WTC11 (cell line): ENCODE measurements around the gene IAH1. TPM values are rescaled to one million over a fixed set of nuclear protein-coding genes. Genes with fewer than 3 reads are reported as not detected.
A peak's percentile ranks its signal among the peaks of the same experiment; 100 is the strongest.

ENCODE experiments used
- ATAC-seq: fragments of 200-7000 bp; cut with Tn5 transposase; 2 replicates; pipeline ENCODE4 v1.10.0; 2021; ENCODE audit warnings: mild to moderate bottlenecking, moderate library complexity
- CTCF ChIA-PET: fragments of 300-600 bp; sonication (Branson Sonifier 250); formaldehyde crosslinking; loops from one replicate; lab custom pipeline; 2021; ENCODE audit warnings: antibody characterized with exemption; lab: Charles Lee
- POLR2A ChIA-PET: fragments of 350-600 bp; sonication (Branson Sonifier 250); formaldehyde crosslinking; loops from one replicate; lab custom pipeline; 2021; ENCODE audit warnings: antibody characterized with exemption; lab: Charles Lee
- DNase-seq: peaks from one replicate; pipeline ENCODE4 v3.0.0; 2021; ENCODE audit warnings: low spot score
- H3K27ac Mint-ChIP-seq: 2 replicates; pipeline ENCODE4 v1.8.0; 2021; ENCODE audit warnings: mixed read lengths
- H3K27me3 Mint-ChIP-seq: 2 replicates; pipeline ENCODE4 v1.8.0; 2021; ENCODE audit warnings: low read depth, mild to moderate bottlenecking, moderate library complexity, mixed read lengths
- H3K36me3 Mint-ChIP-seq: 2 replicates; pipeline ENCODE4 v1.8.0; 2021; ENCODE audit warnings: mixed read lengths
- H3K4me1 Mint-ChIP-seq: 2 replicates; pipeline ENCODE4 v1.8.0; 2022; ENCODE audit warnings: mixed read lengths
- H3K4me3 Mint-ChIP-seq: 2 replicates; pipeline ENCODE4 v1.8.0; 2021; ENCODE audit warnings: mild to moderate bottlenecking, moderate library complexity, mixed read lengths
- H3K9me3 Mint-ChIP-seq: 2 replicates; pipeline ENCODE4 v1.8.0; 2021; ENCODE audit warnings: mixed read lengths
- AR ChIP-seq: fragments of 250-450 bp; sonication (Bioruptor Pico); IDR thresholded peaks from 2 replicates; pipeline ENCODE4 v1.9.0; 2021; ENCODE audit warnings: mild to moderate bottlenecking
- ARID4B ChIP-seq: sonication (generic); formaldehyde crosslinking; IDR thresholded peaks from 2 replicates; pipeline ENCODE4 v1.8.0; 2023; ENCODE audit warnings: missing genetic modification reagents, mild to moderate bottlenecking, borderline replicate concordance
- ATF1 ChIP-seq: sonication (generic); formaldehyde crosslinking; IDR thresholded peaks from 2 replicates; pipeline ENCODE4 v1.8.1; 2023; ENCODE audit warnings: mild to moderate bottlenecking, moderate library complexity, missing genetic modification reagents
- ATF3 ChIP-seq: sonication (generic); formaldehyde crosslinking; conservative IDR thresholded peaks from 2 replicates; pipeline ENCODE4 v1.8.1; 2022; ENCODE audit warnings: mild to moderate bottlenecking, missing genetic modification reagents
- ERG ChIP-seq: fragments of 250-450 bp; sonication (Bioruptor Pico); IDR thresholded peaks from 2 replicates; pipeline ENCODE4 v1.8.0; 2021; ENCODE audit warnings: mild to moderate bottlenecking
- GTF2I ChIP-seq: fragments of 250-450 bp; sonication (Bioruptor Pico); conservative IDR thresholded peaks from 2 replicates; pipeline ENCODE4 v1.4.0; 2021; ENCODE audit warnings: mild to moderate bottlenecking
- HMGA2 ChIP-seq: fragments of 250-450 bp; sonication (Bioruptor Pico); IDR thresholded peaks from 2 replicates; pipeline ENCODE4 v1.4.0; 2021; ENCODE audit warnings: mild to moderate bottlenecking, moderate library complexity
- IRF1 ChIP-seq: sonication (generic); formaldehyde crosslinking; IDR thresholded peaks from 2 replicates; pipeline ENCODE4 v1.8.0; 2023; ENCODE audit warnings: missing genetic modification reagents
- IRF2 ChIP-seq: sonication (generic); formaldehyde crosslinking; IDR thresholded peaks from 2 replicates; pipeline ENCODE4 v1.8.0; 2022; ENCODE audit warnings: low read depth, missing genetic modification reagents, borderline replicate concordance
- MAX ChIP-seq: sonication (generic); formaldehyde crosslinking; IDR thresholded peaks from 2 replicates; pipeline ENCODE4 v1.8.0; 2022; ENCODE audit warnings: mild to moderate bottlenecking, missing genetic modification reagents
- MLX ChIP-seq: sonication (generic); formaldehyde crosslinking; IDR thresholded peaks from 2 replicates; pipeline ENCODE4 v1.8.1; 2023; ENCODE audit warnings: mild to moderate bottlenecking, missing genetic modification reagents, moderate library complexity
- NR1H2 ChIP-seq: sonication (generic); formaldehyde crosslinking; IDR thresholded peaks from 2 replicates; pipeline ENCODE4 v1.9.0; 2021; ENCODE audit warnings: mild to moderate bottlenecking, moderate library complexity, missing genetic modification reagents
- RELA ChIP-seq: sonication (generic); formaldehyde crosslinking; IDR thresholded peaks from 2 replicates; pipeline ENCODE4 v1.8.1; 2022; ENCODE audit warnings: missing genetic modification reagents, mild to moderate bottlenecking, borderline replicate concordance
- TCF7 ChIP-seq: sonication (generic); formaldehyde crosslinking; IDR thresholded peaks from 2 replicates; pipeline ENCODE4 v1.8.0; 2022; ENCODE audit warnings: mild to moderate bottlenecking, low read depth, missing genetic modification reagents, moderate library complexity
- TEAD1 ChIP-seq: sonication (generic); formaldehyde crosslinking; IDR thresholded peaks from 2 replicates; pipeline ENCODE4 v1.8.0; 2022; ENCODE audit warnings: mild to moderate bottlenecking, missing genetic modification reagents
- TP53 ChIP-seq: sonication (generic); formaldehyde crosslinking; IDR thresholded peaks from 2 replicates; pipeline ENCODE4 v1.8.1; 2023; ENCODE audit warnings: mild to moderate bottlenecking, missing genetic modification reagents
- ZNF138 ChIP-seq: sonication (generic); formaldehyde crosslinking; conservative IDR thresholded peaks from 2 replicates; pipeline ENCODE4 v1.8.1; 2022; ENCODE audit warnings: mild to moderate bottlenecking, moderate library complexity, missing genetic modification reagents
- ZNF232 ChIP-seq: sonication (generic); formaldehyde crosslinking; IDR thresholded peaks from 2 replicates; pipeline ENCODE4 v1.8.0; 2022; ENCODE audit warnings: mild to moderate bottlenecking, missing genetic modification reagents
- ZNF281 ChIP-seq: sonication (generic); formaldehyde crosslinking; IDR thresholded peaks from 2 replicates; pipeline ENCODE4 v1.8.0; 2023; ENCODE audit warnings: mild to moderate bottlenecking, missing genetic modification reagents
- ZNF671 ChIP-seq: fragments of 250-450 bp; sonication (Bioruptor Pico); IDR thresholded peaks from 2 replicates; pipeline ENCODE4 v1.8.0; 2021; ENCODE audit warnings: mild to moderate bottlenecking
- total RNA-seq: library from RNA; stranded (reverse); gene quantifications from 3 replicates; pipeline ENCODE4 v1.2.3, GENCODE V29; 2021

IAH1 gene
- total RNA-seq, 1 experiment from 2014 or later: 14.4 TPM

- TF ChIP-seq MLX (CRISPR knock-in tag) (no peak), ZNF281 (no peak), IRF1 (CRISPR knock-in tag) (no peak), ATF3 (CRISPR knock-in tag) (no peak), TP53 (CRISPR knock-in tag) (no peak)
These were observed 44.4 kb downstream of the IAH1 start (continued) for GRCh38 chr2:9518780-9519179.

GRCh38 chr2:9519250-9519649, 44.9 kb downstream of the IAH1 start:
- ATAC-seq (no peak), DNase-seq (no peak)
- Mint-ChIP-seq H3K9me3 (no peaks in the 10 kb centered on the region), H3K36me3 (peaks cover 27% of the 10 kb centered on the region), H3K27me3 (no peaks in the 10 kb centered on the region), H3K27ac (no peak overlapping the region), H3K4me1 (no peaks in the 10 kb centered on the region), H3K4me3 (no peak overlapping the region)
- ChIA-PET POLR2A (no interaction called here), CTCF (no interaction called here)
- TF ChIP-seq GTF2I (CRISPR knock-in tag): no peak
- no peak for TF ChIP-seq ZNF671
- TF ChIP-seq HMGA2 (CRISPR knock-in tag): no peak
- no peak for TF ChIP-seq ZNF232 (CRISPR knock-in tag)

- peaks cover 39% of the 10 kb centered on the region for H3K36me3 Mint-ChIP-seq
- no peak for DNase-seq
- no peaks in the 10 kb centered on the region for H3K4me1 Mint-ChIP-seq
- no peak for ATAC-seq
- ChIA-PET POLR2A (interaction anchor here (0.7 kb wide), 1 partner anchor 19 kb away, joined by 4 read pairs; no protein-coding TSS in a partner anchor), CTCF (interaction anchor here (1.1 kb wide), 1 partner anchor 31 kb away, joined by 3 read pairs; the partner anchor contains the start of gene ADAM17)
- no peak overlapping the region for H3K4me3 Mint-ChIP-seq
- H3K27me3 Mint-ChIP-seq: no peaks in the 10 kb centered on the region
- H3K27ac Mint-ChIP-seq: 0 out of 2 replicates have a peak overlapping the region, but pooled peaks have one; percentile 16
- peaks cover 4% of the 10 kb centered on the region; the same call in 1 of the 2 replicates for H3K9me3 Mint-ChIP-seq
- TF ChIP-seq MAX (CRISPR knock-in tag): no peak
- TF ChIP-seq ZNF138: no peak
- no peak for TF ChIP-seq TEAD1
- no peak for TF ChIP-seq RELA (CRISPR knock-in tag)
- TF ChIP-seq TCF7: no peak
- no peak for TF ChIP-seq NR1H2 (CRISPR knock-in tag)
- TF ChIP-seq ARID4B (CRISPR knock-in tag): no peak
- TF ChIP-seq IRF2 (CRISPR knock-in tag): no peak
- no peak for TF ChIP-seq ERG
- TF ChIP-seq AR (CRISPR knock-in tag): no peak
- no peak for TF ChIP-seq ATF1 (CRISPR knock-in tag)
These were observed 49.9 kb downstream of the IAH1 start for GRCh38 chr2:9524291-9524690.
